SH-SY5Y (cell line): Measurements from ENCODE around the gene PRPF18.

ENCODE experiments used
- GATA2 ChIP-seq: IDR thresholded peaks from 2 replicates; pipeline ENCODE4 v1.6.1; 2011; ENCODE audit warnings: mild to moderate bottlenecking, low read depth, low read length
- GATA3 ChIP-seq: IDR thresholded peaks from 2 replicates; pipeline ENCODE4 v1.6.1; 2011; ENCODE audit warnings: low read depth, mild to moderate bottlenecking, low read length, moderate library complexity

- TF ChIP-seq GATA3 = no peak
- no peak for TF ChIP-seq GATA2
These were observed 71.5 kb downstream of the PRPF18 start for GRCh38 chr10:13658264-13658663.
